Natural killer cell (primary cell): ENCODE data around the gene CDK2. TPM values are rescaled to one million over a fixed set of nuclear protein-coding genes. Genes with fewer than 3 reads are reported as not detected.

Experiments used
- ATAC-seq, 3 donors: fragments of 150-1000 bp in 2 of 3; fragments of 200-7000 bp in 1 of 3; cut with Tn5 transposase; 1 replicate in 1 of 3; 2 replicates in 2 of 3; pipeline ENCODE4 v1.10.0; 2021; ENCODE audit warnings: mild to moderate bottlenecking in 2 of 3, moderate library complexity in 2 of 3
- DNase-seq, 2 donors: peaks; one replicate each; pipeline versions ENCODE4 v3.0.0 to v3.0.0-alpha.2; 2013 to 2021; ENCODE audit warnings: mixed read lengths in 1 of 2
- H3K27ac ChIP-seq: one replicate; pipeline ENCODE4 v1.5.1; 2013; ENCODE audit warnings: mild to moderate bottlenecking, low read length
- H3K27me3 ChIP-seq: one replicate; pipeline ENCODE4 v1.6.1; 2013; ENCODE audit warnings: low read length; ENCODE audit not compliant: control insufficient read depth, insufficient read depth
- H3K36me3 ChIP-seq: one replicate; pipeline ENCODE4 v1.6.1; 2013; ENCODE audit warnings: low read length; ENCODE audit not compliant: control insufficient read depth, insufficient read depth
- H3K4me1 ChIP-seq: one replicate; pipeline ENCODE4 v1.6.1; 2013; ENCODE audit warnings: low read length; ENCODE audit not compliant: control insufficient read depth, insufficient read depth
- H3K4me3 ChIP-seq: one replicate; pipeline ENCODE4 v1.5.1; 2013; ENCODE audit warnings: low read length
- H3K9me3 ChIP-seq: one replicate; pipeline ENCODE4 v1.6.1; 2013; ENCODE audit warnings: low read length; ENCODE audit not compliant: control insufficient read depth, insufficient read depth
- H3K27ac Mint-ChIP-seq, 2 donors: one replicate each; pipeline ENCODE4 v1.8.0; 2022; ENCODE audit warnings: mild to moderate bottlenecking in 2 of 2, mixed read lengths in 2 of 2, moderate library complexity in 1 of 2
- H3K27me3 Mint-ChIP-seq, 2 donors: one replicate each; pipeline ENCODE4 v1.8.0; 2022; ENCODE audit warnings: low read depth in 2 of 2, mixed read lengths in 2 of 2
- H3K36me3 Mint-ChIP-seq: one replicate; pipeline ENCODE4 v1.8.0; 2022; ENCODE audit warnings: mixed read lengths
- H3K4me1 Mint-ChIP-seq, 2 donors: one replicate each; pipeline ENCODE4 v1.8.0; 2022; ENCODE audit warnings: mixed read lengths in 2 of 2
- H3K4me3 Mint-ChIP-seq: one replicate; pipeline ENCODE4 v1.8.0; 2022; ENCODE audit warnings: mild to moderate bottlenecking, moderate library complexity, mixed read lengths
- H3K9me3 Mint-ChIP-seq, 2 donors: one replicate each; pipeline ENCODE4 v1.8.0; 2022; ENCODE audit warnings: mixed read lengths in 2 of 2
- WGBS: methylation state at CpG from one replicate; pipeline ENCODE4 v1.1.7; 2013; ENCODE audit warnings: missing lambda C conversion rate; ENCODE audit not compliant: insufficient coverage; 5-methylcytosine and 5-hydroxymethylcytosine counted together
- intact Hi-C: fragments of 100-400 bp; cut with micrococcal nuclease; formaldehyde crosslinking; loops from one replicate; pipeline ENCODE4 v1.14.2; 2022
- total RNA-seq, 4 donors: library from RNA; stranded (reverse); fragments of 120-200 nt in 1 of 4; gene quantifications; one replicate each; pipeline versions ENCODE4 v1.2.3 to v1.2.4, GENCODE V29; 2013 to 2022
- TF ChIP-seq, protein P1 (sequence below): fragments of 200-600 bp; IDR thresholded peaks from one replicate; pipeline ENCODE4 v1.8.0; 2022; ENCODE audit warnings: antibody characterized with exemption

The CDK2 gene
- total RNA-seq, 3 donors from 2014 or later (not counting 1 experiment from before 2014, with no cell fraction given) = 19.5 to 27.3 (median 27.3) TPM

- peak within 1 kb of the TSS; percentile 93 for H3K4me3 Mint-ChIP-seq
- Histone ChIP-seq H3K9me3 (no peaks in the 10 kb centered on the region), H3K27ac (peak within 1 kb of the TSS; percentile 59), H3K27me3 (no peaks in the 10 kb centered on the region), H3K4me1 (peaks cover 20% of the 10 kb centered on the region), H3K36me3 (no peaks in the 10 kb centered on the region), H3K4me3 (peak within 1 kb of the TSS; percentile 94)
- intact Hi-C loops = no loop called here
- H3K36me3 Mint-ChIP-seq = no peaks in the 10 kb centered on the region
- peaks cover 26 to 31% of the 10 kb centered on the region in 2 donors for H3K4me1 Mint-ChIP-seq
- peaks cover 0 to 3% of the 10 kb centered on the region in 2 donors for H3K27me3 Mint-ChIP-seq
- no peak for ATAC-seq
- no peaks in the 10 kb centered on the region for H3K9me3 Mint-ChIP-seq
- 30% methylated on average over 4 of the region's 4 CpGs for WGBS
- TF ChIP-seq, protein P1, sequence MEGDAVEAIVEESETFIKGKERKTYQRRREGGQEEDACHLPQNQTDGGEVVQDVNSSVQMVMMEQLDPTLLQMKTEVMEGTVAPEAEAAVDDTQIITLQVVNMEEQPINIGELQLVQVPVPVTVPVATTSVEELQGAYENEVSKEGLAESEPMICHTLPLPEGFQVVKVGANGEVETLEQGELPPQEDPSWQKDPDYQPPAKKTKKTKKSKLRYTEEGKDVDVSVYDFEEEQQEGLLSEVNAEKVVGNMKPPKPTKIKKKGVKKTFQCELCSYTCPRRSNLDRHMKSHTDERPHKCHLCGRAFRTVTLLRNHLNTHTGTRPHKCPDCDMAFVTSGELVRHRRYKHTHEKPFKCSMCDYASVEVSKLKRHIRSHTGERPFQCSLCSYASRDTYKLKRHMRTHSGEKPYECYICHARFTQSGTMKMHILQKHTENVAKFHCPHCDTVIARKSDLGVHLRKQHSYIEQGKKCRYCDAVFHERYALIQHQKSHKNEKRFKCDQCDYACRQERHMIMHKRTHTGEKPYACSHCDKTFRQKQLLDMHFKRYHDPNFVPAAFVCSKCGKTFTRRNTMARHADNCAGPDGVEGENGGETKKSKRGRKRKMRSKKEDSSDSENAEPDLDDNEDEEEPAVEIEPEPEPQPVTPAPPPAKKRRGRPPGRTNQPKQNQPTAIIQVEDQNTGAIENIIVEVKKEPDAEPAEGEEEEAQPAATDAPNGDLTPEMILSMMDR = no peak
- DNase-seq = no peak
- H3K27ac Mint-ChIP-seq = peak within 1 kb of the TSS; percentile 83 to 92
These were observed 656 bp upstream of the CDK2 start, which contains the start of gene PMEL for GRCh38 chr12:55965941-55966407. Gene PMEL, minus strand, starts transcription at chr12:55966042. Its CDS starts 31 bp downstream, at chr12:55966011.

DNA sequence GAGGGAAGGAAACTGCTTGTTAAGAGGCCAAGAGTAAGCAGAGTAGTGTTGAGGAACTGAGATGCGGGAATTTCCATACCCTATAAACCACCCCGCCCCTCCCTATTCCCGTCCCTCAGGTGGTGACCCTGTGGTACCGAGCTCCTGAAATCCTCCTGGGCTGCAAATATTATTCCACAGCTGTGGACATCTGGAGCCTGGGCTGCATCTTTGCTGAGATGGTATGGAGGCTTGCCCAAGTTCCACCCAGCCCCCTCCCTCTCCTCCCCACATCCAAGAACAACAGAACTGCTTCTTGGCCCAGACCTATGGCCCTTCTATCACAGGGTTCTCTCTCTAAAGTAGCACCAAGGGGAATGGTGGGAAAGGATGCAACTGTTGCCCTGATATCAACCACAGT is 2.7 kb downstream of the CDK2 start:
- Histone ChIP-seq H3K36me3 (no peaks in the 10 kb centered on the region), H3K4me1 (peaks cover 29% of the 10 kb centered on the region), H3K27ac (no peak overlapping the region), H3K27me3 (no peaks in the 10 kb centered on the region), H3K9me3 (no peaks in the 10 kb centered on the region), H3K4me3 (no peak overlapping the region)
- no peak for ATAC-seq
- Mint-ChIP-seq H3K4me1 (peaks cover 26 to 31% of the 10 kb centered on the region in 2 donors), H3K27ac (no peak overlapping the region), H3K9me3 (no peaks in the 10 kb centered on the region), H3K4me3 (no peak overlapping the region), H3K36me3 (no peaks in the 10 kb centered on the region), H3K27me3 (no peaks in the 10 kb centered on the region)
- 98% methylated on average over 4 of the region's 4 CpGs for WGBS
- intact Hi-C loops = no loop called here
- no peak for DNase-seq
- TF ChIP-seq, protein P1 = no peak

GRCh38 chr12:55970775-55971174 is 4.1 kb downstream of the CDK2 start:
- ATAC-seq = no peak
- intact Hi-C loops = loop anchor here (5.0 kb wide), 1 partner anchor 252 kb away; the partner anchor contains the start of genes NABP2 and RNF41
- no peaks in the 10 kb centered on the region for H3K9me3 ChIP-seq
- H3K27me3 Mint-ChIP-seq = no peaks in the 10 kb centered on the region
- no peak overlapping the region for H3K27ac Mint-ChIP-seq
- no peaks in the 10 kb centered on the region for H3K36me3 Mint-ChIP-seq
- H3K4me1 ChIP-seq = peaks cover 32% of the 10 kb centered on the region
- H3K36me3 ChIP-seq = no peaks in the 10 kb centered on the region
- H3K27me3 ChIP-seq = no peaks in the 10 kb centered on the region
- no peaks in the 10 kb centered on the region for H3K9me3 Mint-ChIP-seq
- DNase-seq = no peak
- WGBS = 96% methylated on average over 7 of the region's 7 CpGs
- peaks cover 21 to 30% of the 10 kb centered on the region in 2 donors for H3K4me1 Mint-ChIP-seq
- no peak overlapping the region for H3K4me3 ChIP-seq
- no peak overlapping the region for H3K4me3 Mint-ChIP-seq
- H3K27ac ChIP-seq = no peak overlapping the region
- TF ChIP-seq, protein P1 = no peak

- Histone ChIP-seq H3K4me3 (no peak overlapping the region), H3K4me1 (peaks cover 21% of the 10 kb centered on the region), H3K9me3 (no peaks in the 10 kb centered on the region), H3K27me3 (no peaks in the 10 kb centered on the region), H3K27ac (no peak overlapping the region), H3K36me3 (no peaks in the 10 kb centered on the region)
- 81% methylated on average over 2 of the region's 3 CpGs for WGBS
- no peaks in the 10 kb centered on the region for H3K27me3 Mint-ChIP-seq
- H3K9me3 Mint-ChIP-seq = no peaks in the 10 kb centered on the region
- TF ChIP-seq, protein P1 = no peak
- H3K36me3 Mint-ChIP-seq = no peaks in the 10 kb centered on the region
- DNase-seq = no peak
- intact Hi-C loops = loop anchor here (2.0 to 5.0 kb wide), 2 partner anchors 45 to 250 kb away; partner anchors contain the start of genes NABP2, PYM1 and RNF41
- H3K4me3 Mint-ChIP-seq = no peak overlapping the region
- no peak overlapping the region for H3K27ac Mint-ChIP-seq
- no peak for ATAC-seq
- H3K4me1 Mint-ChIP-seq = peaks cover 22 to 24% of the 10 kb centered on the region in 2 donors
These were observed 5.4 kb downstream of the CDK2 start for GRCh38 chr12:55972042-55972441.
